GM19468 (cell line): ENCODE measurements around the gene TRPM8.
"Not testable (repeated sequence)": the region's sequence is repeated elsewhere in the genome, so short reads cannot be mapped to it uniquely, and the experiment has no call there.

Source experiments
- ATAC-seq: cut with Tn5 transposase; IDR thresholded peaks from one replicate; pipeline ENCODE4 v1.9.1; 2021; ENCODE audit warnings: mild to moderate bottlenecking, moderate library complexity, moderate number of reproducible peaks; ENCODE audit not compliant: unreplicated experiment; ENCODE audit errors: extremely low read depth

Gene TRPM8

GRCh38 chr2:233935426-233935825 lies 18.3 kb downstream of the TRPM8 start:
- no peak for ATAC-seq

DNA sequence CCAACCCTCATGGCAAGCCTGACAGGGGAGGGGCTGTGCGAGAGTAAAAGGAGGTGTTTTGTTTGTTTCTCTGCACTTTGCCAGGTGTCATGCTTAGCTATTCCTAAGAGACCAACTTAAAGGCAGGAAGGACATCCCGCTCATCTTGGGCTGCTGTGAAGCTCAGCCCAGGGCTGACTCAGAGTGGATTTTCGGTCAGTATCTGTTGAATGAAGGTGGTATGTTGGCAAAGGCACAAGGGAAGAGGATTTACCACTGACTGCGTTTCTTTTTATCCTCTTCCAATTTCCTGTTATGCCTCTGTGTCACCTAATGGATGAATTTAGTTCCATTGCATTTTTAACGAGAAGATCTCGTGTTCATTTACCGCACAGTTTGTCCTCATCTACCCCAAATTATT lies 18.9 kb downstream of the TRPM8 start:
- no peak for ATAC-seq

GRCh38 chr2:233938676-233939370 lies 21.6 kb downstream of the TRPM8 start:
- ATAC-seq: no peak

DNA sequence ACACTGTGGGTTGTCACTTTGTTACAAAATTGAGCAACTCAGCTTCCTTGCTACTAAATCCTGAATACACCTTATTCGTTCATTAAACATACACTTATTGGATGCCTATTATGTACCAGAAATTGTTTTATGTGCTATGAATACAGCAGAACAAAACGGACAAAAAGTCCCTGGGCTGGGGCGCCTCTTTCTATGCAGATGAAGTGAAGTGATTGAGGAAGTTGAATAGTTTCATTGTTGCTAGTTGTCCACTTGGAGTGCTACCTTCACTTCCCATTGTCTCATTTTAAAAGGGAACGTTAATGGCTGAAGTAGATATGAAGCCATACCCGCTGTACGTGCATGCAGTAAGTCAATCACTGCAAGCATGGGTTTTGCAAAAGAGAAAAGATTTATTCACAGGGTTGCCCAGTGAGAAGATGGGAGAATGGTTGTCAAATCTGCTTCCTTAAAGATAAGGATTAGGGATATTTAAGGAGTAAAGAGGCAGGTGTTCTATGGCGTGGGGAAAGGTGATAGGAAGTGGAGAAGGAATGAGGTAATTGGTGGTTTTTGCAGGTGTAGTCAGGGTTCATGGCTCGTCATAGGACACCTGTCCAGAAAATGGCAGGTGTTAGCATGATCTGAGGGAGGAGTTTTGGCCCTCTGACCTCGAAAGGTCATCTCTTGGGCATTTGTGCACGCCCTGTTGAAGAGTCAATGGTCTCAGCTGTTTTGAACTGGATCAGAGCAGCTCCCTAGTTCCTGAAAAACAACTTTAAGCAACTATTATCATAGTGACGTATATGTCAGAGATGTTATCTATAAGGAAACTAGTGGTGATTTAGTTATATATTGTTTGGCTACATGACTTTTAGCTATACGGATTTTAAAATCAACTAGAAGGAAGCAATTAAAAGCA lies 23.5 kb downstream of the TRPM8 start:
- no peak for ATAC-seq

DNA sequence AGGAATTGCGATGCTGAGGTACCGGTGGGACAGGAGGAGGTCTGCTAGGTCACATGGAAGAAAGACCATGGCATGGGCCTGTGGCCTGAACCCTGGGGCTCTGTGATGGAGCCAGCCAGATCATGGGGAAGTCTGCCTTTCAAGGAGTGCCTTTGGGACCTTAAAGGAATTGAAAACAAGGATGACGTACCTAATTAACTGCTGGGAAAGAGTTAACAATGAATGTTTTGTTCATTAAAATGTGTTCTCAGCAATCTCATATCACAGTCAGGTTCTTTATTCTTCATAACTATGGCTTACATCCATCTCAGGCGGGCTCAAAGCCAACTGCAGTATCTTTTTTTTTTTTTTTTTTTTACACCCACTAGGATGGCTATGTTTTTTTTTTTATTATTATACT lies 25.6 kb downstream of the TRPM8 start:
- no peak for ATAC-seq

- ATAC-seq: no peak
Measured at GRCh38 chr2:233944269-233944668, 27.1 kb downstream of the TRPM8 start.

DNA sequence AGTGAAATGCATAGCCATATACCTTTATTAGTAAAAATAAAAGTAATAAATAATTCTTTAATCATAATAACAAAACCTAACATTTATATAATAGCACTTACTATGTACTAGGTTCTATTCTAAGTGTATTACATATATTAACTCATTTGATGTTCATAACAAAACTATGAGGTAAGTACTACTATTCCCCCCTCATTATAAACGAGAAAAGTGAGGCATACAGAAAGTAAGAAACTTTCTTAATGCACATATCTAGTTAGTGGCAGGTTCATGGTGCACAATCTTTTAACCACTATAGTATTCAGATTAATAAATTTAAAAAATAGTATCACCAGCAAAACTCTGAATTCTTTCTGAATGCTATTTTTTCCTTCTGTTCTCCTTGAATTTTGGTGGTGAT lies 27.5 kb downstream of the TRPM8 start:
- ATAC-seq: no peak

- ATAC-seq: no peak
Measured at GRCh38 chr2:233945146-233945545, 28.0 kb downstream of the TRPM8 start.

GRCh38 chr2:233950078-233950825 lies 33.1 kb downstream of the TRPM8 start:
- no peak for ATAC-seq

DNA sequence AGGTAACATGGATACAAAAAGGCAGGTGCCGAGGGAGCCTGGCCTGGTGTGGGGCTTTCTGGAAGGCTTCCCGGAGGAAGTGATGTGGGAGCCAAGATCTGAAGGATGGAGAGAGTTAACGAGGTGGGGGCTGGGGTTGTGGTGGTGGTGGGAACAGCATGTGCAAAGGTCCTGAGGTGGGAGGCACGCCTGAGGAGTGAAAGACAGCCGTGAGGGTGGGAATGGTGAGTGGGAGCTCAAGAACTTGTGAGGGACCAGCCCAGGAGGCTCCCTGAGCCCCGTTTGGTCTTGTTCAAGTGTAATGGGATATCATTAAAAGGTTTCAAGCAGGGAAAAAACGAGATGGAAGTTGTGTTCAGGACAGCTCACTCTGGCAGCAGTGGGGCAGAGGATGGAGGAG lies 35.2 kb downstream of the TRPM8 start:
- ATAC-seq: no peak

GRCh38 chr2:233953087-233953801 lies 36.1 kb downstream of the TRPM8 start:
- no peak for ATAC-seq

DNA sequence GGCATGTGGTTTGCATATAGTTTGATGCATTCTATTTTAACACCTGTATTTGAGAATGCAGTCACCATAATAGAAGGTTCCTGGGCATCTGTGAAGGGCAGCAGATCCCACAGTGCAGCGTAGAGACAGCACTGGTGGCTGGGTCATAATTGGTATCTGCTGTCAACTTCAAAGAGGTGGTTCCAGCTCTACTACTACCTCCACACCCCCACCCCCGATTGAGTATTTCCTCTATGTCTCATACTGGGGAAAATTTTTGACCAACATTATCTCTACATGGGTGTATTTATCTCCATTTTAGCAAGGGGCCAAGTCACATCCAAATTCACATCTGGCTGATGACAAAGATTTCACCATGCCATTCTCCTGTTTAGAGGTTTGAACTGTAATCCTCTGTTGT lies 43.0 kb downstream of the TRPM8 start:
- no peak for ATAC-seq

DNA sequence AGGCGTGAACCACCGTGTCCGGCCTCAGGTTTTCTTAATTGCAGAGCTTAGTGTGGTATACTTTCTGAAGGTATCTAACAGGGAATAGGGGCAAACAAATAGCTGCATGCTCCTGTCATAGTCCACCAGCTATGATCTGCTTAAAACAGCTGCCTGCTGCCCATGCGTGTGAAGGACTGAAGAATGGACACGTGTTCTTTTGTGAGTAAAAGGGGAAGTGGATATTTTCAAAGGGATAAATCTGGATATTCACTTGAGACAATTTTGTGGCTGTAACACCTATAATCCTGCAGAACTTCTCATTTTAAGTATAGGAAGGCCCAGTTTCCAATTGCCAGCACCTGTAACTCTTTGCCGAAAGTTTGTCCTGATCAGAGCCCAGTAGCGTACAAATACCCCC lies 44.7 kb downstream of the TRPM8 start:
- no peak for ATAC-seq

- no peak for ATAC-seq
Measured at GRCh38 chr2:233964581-233964980, 47.4 kb downstream of the TRPM8 start.

GRCh38 chr2:233965032-233965603 lies 47.9 kb downstream of the TRPM8 start:
- no peak for ATAC-seq

DNA sequence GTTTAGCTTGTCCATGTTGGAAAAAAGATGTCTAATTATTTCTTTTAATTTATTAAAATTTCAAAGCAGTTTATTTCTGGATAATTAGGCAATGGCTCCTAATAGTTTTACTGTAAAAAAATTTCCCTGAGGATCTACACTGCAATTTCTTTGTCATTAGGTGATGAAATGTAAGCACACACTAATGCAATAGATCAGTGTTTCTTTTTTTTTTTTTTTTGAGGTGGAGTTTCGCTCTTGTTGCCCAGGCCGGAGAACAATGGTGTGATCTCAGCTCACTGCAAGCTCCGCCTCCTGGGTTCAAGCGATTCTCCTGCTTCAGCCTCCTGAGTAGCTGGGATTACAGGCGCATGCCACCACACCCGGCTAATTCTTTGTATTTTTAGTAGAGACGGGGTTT lies 48.5 kb downstream of the TRPM8 start:
- not testable (repeated sequence) for ATAC-seq

- no peak for ATAC-seq
Measured at GRCh38 chr2:233966388-233966787, 49.2 kb downstream of the TRPM8 start.

DNA sequence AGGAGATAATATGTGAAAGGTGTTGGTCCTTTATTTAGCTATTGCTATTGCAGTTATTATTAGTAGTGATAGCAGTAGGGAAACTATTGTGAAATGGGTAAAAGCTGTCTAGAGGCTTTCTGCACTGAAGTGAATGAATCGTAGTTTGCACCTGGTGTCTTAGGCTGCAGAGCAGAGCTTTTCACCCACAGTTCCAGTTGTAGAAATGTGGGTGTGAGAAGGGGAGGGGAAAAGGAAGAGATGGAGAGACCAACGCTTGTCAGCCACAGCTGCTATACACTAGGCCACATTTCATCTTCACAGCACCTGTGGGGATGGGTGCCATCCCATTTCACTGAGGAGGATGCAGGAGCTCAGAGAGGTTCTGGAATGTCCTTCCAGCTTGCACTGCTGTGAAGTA lies 50.0 kb downstream of the TRPM8 start:
- ATAC-seq: no peak

DNA sequence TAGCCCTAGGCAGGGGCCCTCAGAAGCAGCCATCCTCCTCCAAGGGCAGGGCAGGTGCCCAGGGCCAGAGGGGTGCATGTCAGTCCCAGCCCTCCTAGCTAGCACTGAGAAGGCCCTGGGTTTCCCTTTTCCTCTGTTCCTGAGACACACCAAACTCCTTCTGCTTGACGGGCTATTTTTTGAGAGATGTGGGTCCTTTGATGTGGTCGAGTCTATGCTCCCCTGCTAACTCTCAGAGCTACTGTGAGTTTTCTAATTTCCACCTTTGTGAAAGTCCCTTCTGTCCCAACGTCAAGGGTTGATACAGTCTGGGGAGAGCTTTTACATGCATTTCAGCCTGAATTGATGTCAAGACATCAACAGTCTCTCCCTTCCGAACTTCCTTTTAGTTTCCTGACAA lies 51.4 kb downstream of the TRPM8 start:
- ATAC-seq: no peak

GRCh38 chr2:233972460-233972859 lies 55.3 kb downstream of the TRPM8 start:
- not testable (repeated sequence) for ATAC-seq
